ENCODE measurements around the gene ZNF543. TPM values are rescaled to one million over a fixed set of nuclear protein-coding genes. Genes with fewer than 3 reads are reported as not detected.

Gene ZNF543
- total and polyA plus RNA-seq, 2 experiments from 2014 or later = 2.6 to 6.7 TPM

GRCh38 chr19:57350877-57351805 lies 30.9 kb downstream of the ZNF543 start, which contains the start of gene ZNF304:
TSS of gene ZNF304 (plus strand) at chr19:57351271. CDS start at chr19:57351665, 394 bp downstream.
- WGBS (ENCODE audit: low lambda C conversion rate, missing lambda C conversion rate) = 2% methylated on average over 57 of the region's 57 CpGs
- H3K9me3 ChIP-seq (ENCODE audit: low read depth) = no peaks in the 10 kb centered on the region
- H3K27me3 ChIP-seq = no peaks in the 10 kb centered on the region
- H3K4me2 ChIP-seq = peak within 1 kb of the TSS; percentile 98
- H3K27ac ChIP-seq = peak within 1 kb of the TSS; percentile 88
- TF ChIP-seq EZH2phosphoT487 (IDR thresholded peaks at IDR 0.05; ENCODE audit: low read depth, severe bottlenecking, unreplicated experiment) (no peak), CTCF (IDR thresholded peaks at IDR 0.05; ENCODE audit: poor library complexity) (no peak), EZH2 (IDR thresholded peaks at IDR 0.05; ENCODE audit: borderline replicate concordance) (no peak)
- H3K36me3 ChIP-seq (replicated peaks; ENCODE audit: insufficient read depth, low read depth) = no peaks in the 10 kb centered on the region
- no peaks in the 10 kb centered on the region for H4K20me1 ChIP-seq (ENCODE audit: insufficient read depth, poor library complexity, severe bottlenecking)
- peaks cover 29% of the 10 kb centered on the region for H3K79me2 ChIP-seq
- peak; percentile 95 for DNase-seq (ENCODE audit: low spot score)
- peaks cover 12% of the 10 kb centered on the region for H3K4me1 ChIP-seq (ENCODE audit: insufficient read depth)
- H2AFZ ChIP-seq = peak within 1 kb of the TSS; percentile 72
- H3K4me3 ChIP-seq = peak within 1 kb of the TSS; percentile 85
- no peaks in the 10 kb centered on the region for H3K9me2 ChIP-seq (replicated peaks; ENCODE audit: insufficient read depth)

DNA sequence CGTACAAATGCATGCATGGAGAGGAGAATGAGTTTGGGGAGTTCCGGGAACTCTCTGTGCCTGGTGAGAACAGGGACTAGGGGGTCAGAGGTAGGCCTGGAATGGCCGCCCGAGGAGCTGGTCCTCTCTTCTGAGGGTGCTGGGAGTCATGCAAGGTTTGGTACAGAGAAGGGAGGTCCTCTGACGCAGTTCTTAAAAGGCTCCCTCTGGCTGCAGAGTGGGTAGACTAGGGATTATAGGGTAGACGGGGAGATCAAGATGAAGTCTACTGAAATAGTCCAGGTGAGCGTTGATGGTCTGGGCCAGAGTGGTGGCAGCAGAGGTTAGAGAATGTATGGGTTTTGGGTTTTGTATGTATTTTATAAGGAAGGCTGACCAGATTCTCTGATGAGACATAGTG lies 31.6 kb downstream of the ZNF543 start:
- Histone ChIP-seq H3K27me3 (no peaks in the 10 kb centered on the region), H3K9me2 (replicated peaks; ENCODE audit: insufficient read depth) (no peaks in the 10 kb centered on the region), H3K36me3 (replicated peaks; ENCODE audit: insufficient read depth, low read depth) (no peaks in the 10 kb centered on the region), H3K4me3 (peak overlapping the region; percentile 85), H3K27ac (peak overlapping the region; percentile 88), H3K4me2 (peak overlapping the region; percentile 98), H3K79me2 (peaks cover 29% of the 10 kb centered on the region), H2AFZ (peak overlapping the region; percentile 66), H4K20me1 (ENCODE audit: insufficient read depth, poor library complexity, severe bottlenecking) (no peaks in the 10 kb centered on the region), H3K4me1 (ENCODE audit: insufficient read depth) (peaks cover 12% of the 10 kb centered on the region), H3K9me3 (ENCODE audit: low read depth) (no peaks in the 10 kb centered on the region)
- TF ChIP-seq EZH2phosphoT487 (IDR thresholded peaks at IDR 0.05; ENCODE audit: low read depth, severe bottlenecking, unreplicated experiment) = no peak
- TF ChIP-seq EZH2 (IDR thresholded peaks at IDR 0.05; ENCODE audit: borderline replicate concordance) = no peak
- TF ChIP-seq CTCF (IDR thresholded peaks at IDR 0.05; ENCODE audit: poor library complexity) = no peak
- 34% methylated on average over 7 of the region's 7 CpGs for WGBS (ENCODE audit: low lambda C conversion rate, missing lambda C conversion rate)
- DNase-seq (ENCODE audit: low spot score) = peak; percentile 13

DNA sequence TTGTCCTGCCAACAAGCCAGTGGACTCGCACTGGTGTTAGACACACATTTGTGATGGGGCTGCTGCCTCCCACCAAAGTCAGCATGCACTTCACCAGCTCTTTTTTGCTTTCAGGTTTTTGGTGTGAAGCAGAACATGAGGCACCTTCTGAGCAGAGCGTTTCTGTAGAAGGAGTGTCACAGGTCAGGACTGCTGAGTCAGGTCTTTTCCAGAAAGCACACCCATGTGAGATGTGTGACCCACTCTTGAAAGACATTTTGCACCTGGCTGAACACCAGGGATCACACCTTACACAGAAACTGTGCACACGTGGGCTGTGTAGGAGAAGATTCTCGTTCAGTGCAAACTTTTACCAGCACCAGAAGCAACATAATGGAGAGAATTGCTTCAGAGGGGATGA lies 35.6 kb downstream of the ZNF543 start:
- Histone ChIP-seq H4K20me1 (ENCODE audit: insufficient read depth, poor library complexity, severe bottlenecking) (no peaks in the 10 kb centered on the region), H3K4me2 (no peak overlapping the region), H3K4me3 (no peak overlapping the region), H3K4me1 (ENCODE audit: insufficient read depth) (peaks cover 12% of the 10 kb centered on the region), H3K27ac (no peak overlapping the region), H3K79me2 (peaks cover 29% of the 10 kb centered on the region), H3K27me3 (no peaks in the 10 kb centered on the region), H3K9me2 (replicated peaks; ENCODE audit: insufficient read depth) (no peaks in the 10 kb centered on the region), H3K36me3 (replicated peaks; ENCODE audit: insufficient read depth, low read depth) (no peaks in the 10 kb centered on the region), H3K9me3 (ENCODE audit: low read depth) (no peaks in the 10 kb centered on the region), H2AFZ (no peak overlapping the region)
- TF ChIP-seq CTCF (IDR thresholded peaks at IDR 0.05; ENCODE audit: poor library complexity) = no peak
- no peak for TF ChIP-seq EZH2phosphoT487 (IDR thresholded peaks at IDR 0.05; ENCODE audit: low read depth, severe bottlenecking, unreplicated experiment)
- TF ChIP-seq EZH2 (IDR thresholded peaks at IDR 0.05; ENCODE audit: borderline replicate concordance) = no peak
- 94% methylated on average over 4 of the region's 4 CpGs for WGBS (ENCODE audit: low lambda C conversion rate, missing lambda C conversion rate)
- no peak for DNase-seq (ENCODE audit: low spot score)

All from hepatocyte (in vitro differentiated cells).